Mucosa of gallbladder (tissue), 1 donor: ENCODE results near the gene HUS1. TPM values are rescaled to one million over a fixed set of nuclear protein-coding genes. Genes with fewer than 3 reads are reported as not detected.

Experiments used
- DNase-seq: peaks from one replicate; pipeline ENCODE4 v3.0.0-alpha.2; 2020; ENCODE audit warnings: low spot score
- total RNA-seq: library from RNA; stranded (reverse); gene quantifications from one replicate; pipeline ENCODE4 v1.2.1, GENCODE V29; 2021
- donor health status: DM: no; HTN: no; CAD: no.

HUS1 gene
- total RNA-seq, 1 donor from 2014 or later, result 27.4 TPM

- DNase-seq, result no peak
Measured at GRCh38 chr7:47979832-47980181, 392 bp upstream of the HUS1 start.

DNA sequence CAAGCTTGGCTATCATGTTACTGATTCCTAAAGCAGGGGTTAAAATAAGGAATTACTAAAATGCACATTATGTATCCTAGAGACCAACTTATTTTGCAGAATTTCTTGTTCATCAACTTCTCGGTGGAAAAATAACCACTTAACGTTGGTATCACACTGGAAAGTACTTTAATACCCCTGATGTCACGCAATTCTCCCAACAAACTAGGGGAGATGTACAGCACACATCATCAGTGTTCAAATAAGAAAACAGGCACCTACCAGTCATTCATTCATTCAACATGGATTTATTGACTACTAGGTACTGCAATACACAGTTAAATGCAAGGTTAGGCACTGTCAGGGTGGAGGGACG is 648 bp downstream of the HUS1 start:
- no peak for DNase-seq

DNA sequence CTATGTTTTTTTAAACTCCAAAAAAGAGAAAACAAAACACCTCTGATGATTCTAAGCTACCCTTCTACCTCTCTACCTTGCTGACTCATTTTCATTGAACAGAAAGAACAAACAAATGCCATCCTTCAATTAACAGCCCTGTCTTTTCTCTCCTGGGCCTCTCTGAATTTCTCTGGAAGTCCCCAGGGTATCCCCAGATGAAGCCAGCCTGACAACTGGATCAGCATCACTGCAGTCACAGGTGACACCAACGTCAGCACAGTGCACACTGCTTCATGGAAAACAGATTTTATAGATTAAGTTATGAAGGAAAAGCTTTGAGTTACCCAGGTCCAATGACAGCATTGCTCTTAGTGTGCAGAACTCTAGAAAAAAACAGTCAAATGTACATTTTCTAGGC is 5.7 kb downstream of the HUS1 start:
- DNase-seq, result no peak

DNA sequence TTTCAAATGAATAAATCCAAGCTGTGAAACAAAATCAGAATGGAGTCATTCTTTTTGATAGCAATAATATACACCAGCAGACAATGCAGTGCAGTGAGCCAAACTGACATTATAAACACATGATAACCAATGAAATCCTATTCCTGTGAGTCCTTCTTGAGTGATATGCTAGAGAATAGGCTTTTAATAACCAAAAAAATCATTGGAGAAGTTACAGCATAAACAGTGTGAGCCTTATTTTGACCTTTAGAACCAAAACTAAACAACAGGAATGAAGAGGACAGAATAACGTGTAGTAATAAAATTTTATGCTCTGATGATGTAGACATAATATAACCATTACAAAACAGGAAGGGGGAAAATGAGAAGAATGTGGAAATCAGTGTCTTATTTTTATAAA is 8.7 kb downstream of the HUS1 start:
- DNase-seq, result no peak

DNA sequence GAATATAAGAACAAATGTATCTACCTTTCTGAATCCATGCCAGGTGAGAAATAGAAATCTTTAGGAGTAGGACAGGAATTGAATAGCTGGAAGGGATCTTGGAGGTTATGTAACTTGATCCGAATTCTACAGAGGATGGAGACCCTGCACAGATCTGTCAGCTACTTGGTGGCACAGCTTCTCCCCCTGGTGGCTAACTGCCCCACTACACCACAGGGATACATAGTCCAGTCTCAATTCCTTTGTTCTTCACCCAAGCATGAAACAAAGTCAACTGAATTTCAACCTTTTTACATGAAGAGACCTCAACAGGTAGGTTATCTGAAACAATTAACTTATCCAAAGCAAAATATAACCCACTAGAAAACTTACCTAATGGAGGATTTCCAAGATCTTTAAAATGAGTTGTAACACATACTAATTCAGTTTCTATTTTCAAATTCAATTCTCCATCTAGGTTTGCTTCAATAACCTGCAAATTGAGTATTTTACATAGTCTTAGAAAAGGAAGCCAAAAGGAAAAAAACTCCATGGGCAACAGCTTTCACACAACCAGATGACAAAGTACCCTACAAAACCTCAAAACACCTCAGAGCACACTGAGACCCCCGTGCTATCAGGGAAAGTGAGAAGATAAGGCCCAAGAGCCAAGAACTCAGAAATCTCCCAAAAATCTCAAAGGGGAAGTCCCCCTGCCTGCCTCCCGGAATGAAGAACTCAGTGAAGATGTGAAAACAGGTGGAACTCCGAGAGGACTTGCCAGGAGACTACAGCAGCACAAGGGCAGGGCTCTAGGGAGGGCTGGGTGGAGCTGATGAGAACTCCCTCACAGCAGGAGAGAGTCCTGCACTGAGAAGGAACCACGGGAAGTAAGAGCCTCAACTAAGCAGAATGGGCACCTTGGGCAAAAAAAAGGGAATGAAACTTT is 10.3 kb downstream of the HUS1 start:
- DNase-seq, result peak; percentile 40

- DNase-seq, result no peak
Measured at GRCh38 chr7:47967708-47968107, 11.7 kb downstream of the HUS1 start.

DNA sequence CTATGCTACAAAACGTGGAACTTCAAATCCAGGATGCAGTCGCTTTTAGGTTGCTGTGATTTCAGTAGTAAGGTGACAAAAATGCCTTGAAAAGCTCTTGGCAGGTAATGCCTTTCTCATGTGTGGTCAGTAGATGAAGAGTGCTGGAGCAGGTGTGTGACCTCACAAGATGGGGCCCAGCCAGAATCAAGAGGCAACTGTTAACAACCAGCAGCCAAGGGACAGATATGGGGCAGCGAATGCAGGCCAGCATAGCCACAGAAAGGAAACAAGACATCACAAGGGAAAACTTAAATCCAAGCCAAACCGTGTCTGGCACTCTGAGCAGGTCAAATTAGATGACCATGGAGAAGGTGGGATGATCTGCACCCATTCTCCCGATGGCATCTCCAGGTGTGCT is 12.3 kb downstream of the HUS1 start:
- no peak for DNase-seq

GRCh38 chr7:47965456-47965855 is 14.0 kb downstream of the HUS1 start:
- DNase-seq, result no peak

DNA sequence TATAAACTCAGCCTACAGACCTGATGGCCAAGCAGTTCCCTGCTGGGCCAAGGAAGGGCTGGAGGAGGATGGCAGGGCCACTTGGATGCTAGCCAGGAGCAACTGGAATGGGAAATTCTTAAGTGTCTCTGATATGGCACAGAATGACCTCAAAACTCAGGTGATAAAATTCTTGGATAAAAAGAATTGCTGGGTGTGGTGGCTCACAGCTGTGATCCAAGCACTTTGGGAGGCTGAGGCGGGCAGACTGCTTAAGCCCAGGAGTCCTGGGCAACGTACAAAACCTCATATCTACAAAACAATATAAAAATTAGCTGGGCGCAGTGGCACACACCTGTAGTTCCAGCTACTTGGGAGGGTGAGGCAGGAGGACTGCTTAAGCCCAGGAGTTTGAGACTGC is 17.2 kb downstream of the HUS1 start:
- no peak for DNase-seq

- no peak for DNase-seq
Measured at GRCh38 chr7:47957156-47957555, 22.3 kb downstream of the HUS1 start.

DNA sequence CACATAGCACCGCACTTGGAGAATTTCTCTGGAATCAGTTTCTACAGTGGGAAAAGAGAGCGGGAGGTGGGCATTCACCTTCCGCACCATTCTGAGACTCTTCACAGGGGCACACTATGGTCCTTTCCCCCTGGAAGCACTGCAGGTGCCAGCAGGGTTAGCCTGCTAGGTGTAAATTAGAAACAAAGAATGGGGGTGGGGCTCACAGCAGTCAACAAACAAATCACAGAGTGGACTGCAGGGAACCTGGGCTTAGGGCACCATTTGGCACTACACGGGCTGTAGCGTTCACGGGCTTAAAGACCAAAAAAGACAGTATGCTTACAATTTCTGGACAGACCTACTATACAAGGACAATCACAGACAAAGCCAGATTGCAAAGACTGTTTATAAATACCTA is 23.2 kb downstream of the HUS1 start:
- DNase-seq, result no peak

DNA sequence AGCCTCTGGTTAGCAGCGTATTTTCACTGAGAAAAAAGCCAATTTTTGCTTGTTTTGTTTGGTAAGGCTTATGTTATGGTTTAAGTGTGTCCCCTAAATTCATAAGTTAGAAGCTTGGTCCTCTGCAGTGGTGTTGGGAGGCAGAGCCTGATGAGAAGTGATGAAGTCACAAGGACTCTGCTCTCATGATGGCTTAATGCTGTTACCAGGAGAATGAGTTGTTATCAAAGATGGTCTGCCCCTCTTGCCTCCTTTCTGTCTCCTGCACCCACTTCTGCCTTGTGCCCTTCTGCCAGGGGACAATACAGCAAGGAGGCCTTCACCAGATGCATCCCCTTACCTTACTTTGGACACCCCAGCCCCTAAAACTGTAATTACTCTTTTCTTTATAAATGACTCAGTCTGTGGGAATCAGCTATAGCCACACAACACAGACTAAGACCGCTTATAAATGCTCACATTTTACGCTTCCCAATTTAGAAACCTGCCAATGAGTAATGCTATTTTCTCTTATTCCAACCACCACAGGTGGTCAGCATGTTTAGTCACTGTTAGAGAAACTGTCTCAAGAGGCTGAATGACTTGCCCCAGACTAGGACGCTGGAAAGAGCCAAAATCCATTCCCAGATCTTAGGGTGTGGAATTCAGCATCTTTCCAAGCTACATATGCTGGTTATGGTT is 25.0 kb downstream of the HUS1 start:
- DNase-seq, result no peak

DNA sequence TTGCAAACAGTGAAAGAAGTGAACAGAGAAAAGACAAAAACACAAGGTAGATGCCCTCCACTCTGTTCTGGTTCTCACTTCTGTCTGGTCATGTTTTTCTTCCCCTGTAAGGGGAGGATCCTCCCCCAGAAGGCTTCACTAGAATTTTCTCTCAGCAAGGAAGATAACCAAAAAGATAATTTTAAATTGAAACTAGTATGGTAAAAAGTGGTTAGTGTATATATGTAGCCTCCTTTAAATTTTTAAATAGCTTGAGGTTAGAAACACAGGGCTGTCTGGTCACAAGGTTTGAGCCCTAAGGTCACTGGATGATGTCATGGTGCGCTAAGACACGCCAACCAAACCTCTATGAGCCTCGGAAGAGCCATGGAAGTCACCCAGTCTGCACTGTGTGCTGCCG is 25.6 kb downstream of the HUS1 start:
- DNase-seq, result no peak

DNA sequence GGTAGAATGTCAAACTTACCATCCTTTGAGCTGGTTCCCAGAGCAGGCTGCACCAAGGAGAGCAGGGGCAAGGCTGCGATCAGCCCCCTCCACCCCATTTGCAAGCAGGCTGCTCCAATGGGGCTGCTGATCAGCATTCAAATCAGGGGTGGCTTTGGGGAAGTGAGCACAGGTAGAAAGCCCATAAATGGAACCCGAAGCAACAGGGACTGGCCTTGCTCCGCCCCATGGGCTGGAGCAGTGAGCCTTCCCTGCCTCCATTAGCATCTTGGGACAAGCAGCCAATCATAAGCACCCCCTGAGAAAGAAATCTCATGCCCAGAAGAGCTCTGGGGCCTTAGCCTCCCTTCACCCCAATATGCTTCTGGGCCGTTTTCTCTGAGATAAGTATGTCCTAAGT is 27.2 kb downstream of the HUS1 start:
- no peak for DNase-seq

- DNase-seq, result no peak
Measured at GRCh38 chr7:47951374-47951773, 28.0 kb downstream of the HUS1 start.

- no peak for DNase-seq
Measured at GRCh38 chr7:47950714-47951113, 28.7 kb downstream of the HUS1 start.

GRCh38 chr7:47949703-47950102 is 29.7 kb downstream of the HUS1 start:
- DNase-seq, result no peak

GRCh38 chr7:47948141-47948790 is 31.1 kb downstream of the HUS1 start, which contains the start of gene PKD1L1:
TSS of gene PKD1L1 (minus strand) at chr7:47948466. CDS start at chr7:47948440, 26 bp downstream.
- DNase-seq, result no peak

- no peak for DNase-seq
Measured at GRCh38 chr7:47947355-47947749, 32.1 kb downstream of the HUS1 start.

- DNase-seq, result no peak
Measured at GRCh38 chr7:47946581-47947354, 32.6 kb downstream of the HUS1 start.

- DNase-seq, result peak; percentile 75
Measured at GRCh38 chr7:47945261-47946015, 34.0 kb downstream of the HUS1 start.
